A673 (cell line): ENCODE results near the gene TMEM178B.

Experiments
- CTCF ChIP-seq: fragments of 300-800, 200-600 bp; sonication (generic); conservative IDR thresholded peaks from 2 replicates; pipeline ENCODE4 v1.5.1; 2017; ENCODE audit warnings: low read depth, mild to moderate bottlenecking, antibody characterized with exemption, low read length, moderate library complexity, mixed read lengths
- EZH2 ChIP-seq: fragments of 200-600 bp; sonication (generic); IDR thresholded peaks from 2 replicates; pipeline ENCODE4 v1.6.1; 2017; ENCODE audit warnings: borderline replicate concordance, low read depth, mild to moderate bottlenecking, mixed read lengths, antibody characterized with exemption, low read length; ENCODE audit not compliant: poor library complexity, severe bottlenecking

GRCh38 chr7:141451232-141451631, 377.4 kb downstream of the TMEM178B start:
- TF ChIP-seq CTCF (no peak), EZH2 (no peak)
